HS-5 (cell line): ENCODE data around the gene C8B.

Experiments used
- DNase-seq: peaks from one replicate; pipeline ENCODE4 v3.0.0-alpha.2; 2012; ENCODE audit warnings: low read depth

C8B gene

GRCh38 chr1:56965916-56966697 is at the start of gene C8B:
TSS of gene C8B (minus strand) at chr1:56966015. CDS start at chr1:56965948, 67 bp downstream.
- DNase-seq, result no peak

GRCh38 chr1:57015071-57015470 is 49.3 kb upstream of the C8B start:
- DNase-seq, result no peak

- no peak for DNase-seq
Observed at GRCh38 chr1:57013522-57013921, 47.7 kb upstream of the C8B start.

- DNase-seq, result no peak
Observed at GRCh38 chr1:57012315-57012714, 46.5 kb upstream of the C8B start.

GRCh38 chr1:57010511-57010910 is 44.7 kb upstream of the C8B start:
- DNase-seq, result no peak

GRCh38 chr1:57007948-57008347 is 42.1 kb upstream of the C8B start:
- no peak for DNase-seq

GRCh38 chr1:57007472-57007871 is 41.7 kb upstream of the C8B start:
- DNase-seq, result no peak

- DNase-seq, result no peak
Observed at GRCh38 chr1:57003398-57004139, 37.8 kb upstream of the C8B start.

- DNase-seq, result no peak
Observed at GRCh38 chr1:56995414-56996100, 29.7 kb upstream of the C8B start.

GRCh38 chr1:56993475-56993874 is 27.7 kb upstream of the C8B start:
- no peak for DNase-seq

GRCh38 chr1:56992318-56993125 is 26.7 kb upstream of the C8B start:
- no peak for DNase-seq

- DNase-seq, result no peak
Observed at GRCh38 chr1:56991576-56991975, 25.8 kb upstream of the C8B start.

GRCh38 chr1:56986397-56986796 is 20.6 kb upstream of the C8B start:
- DNase-seq, result no peak

GRCh38 chr1:56985857-56986256 is 20.0 kb upstream of the C8B start:
- no peak for DNase-seq

GRCh38 chr1:56983484-56983883 is 17.7 kb upstream of the C8B start:
- no peak for DNase-seq

GRCh38 chr1:56979986-56980755 is 14.4 kb upstream of the C8B start:
- no peak for DNase-seq

GRCh38 chr1:56978819-56979218 is 13.0 kb upstream of the C8B start:
- DNase-seq, result no peak

- no peak for DNase-seq
Observed at GRCh38 chr1:56977910-56978309, 12.1 kb upstream of the C8B start.

- DNase-seq, result no peak
Observed at GRCh38 chr1:56975446-56975845, 9.6 kb upstream of the C8B start.

- DNase-seq, result no peak
Observed at GRCh38 chr1:56973923-56974742, 8.3 kb upstream of the C8B start.
